Hematopoietic multipotent progenitor cell (in vitro differentiated cells): ENCODE results near the gene FEN1. TPM values are rescaled to one million over a fixed set of nuclear protein-coding genes. Genes with fewer than 3 reads are reported as not detected.

Experiments
- DNase-seq, 3 donors: peaks; one replicate each; pipeline ENCODE4 v3.0.0-alpha.2; 2011 to 2015; ENCODE audit warnings: low read depth in 2 of 3, low spot score in 2 of 3
- total RNA-seq: library from RNA; depleted of rRNA; stranded (reverse); fragments of >200 nt; gene quantifications from one replicate; pipeline ENCODE4 v1.2.3, GENCODE V29; 2012

The FEN1 gene
- total RNA-seq, 1 donor: 31.5 TPM

DNA sequence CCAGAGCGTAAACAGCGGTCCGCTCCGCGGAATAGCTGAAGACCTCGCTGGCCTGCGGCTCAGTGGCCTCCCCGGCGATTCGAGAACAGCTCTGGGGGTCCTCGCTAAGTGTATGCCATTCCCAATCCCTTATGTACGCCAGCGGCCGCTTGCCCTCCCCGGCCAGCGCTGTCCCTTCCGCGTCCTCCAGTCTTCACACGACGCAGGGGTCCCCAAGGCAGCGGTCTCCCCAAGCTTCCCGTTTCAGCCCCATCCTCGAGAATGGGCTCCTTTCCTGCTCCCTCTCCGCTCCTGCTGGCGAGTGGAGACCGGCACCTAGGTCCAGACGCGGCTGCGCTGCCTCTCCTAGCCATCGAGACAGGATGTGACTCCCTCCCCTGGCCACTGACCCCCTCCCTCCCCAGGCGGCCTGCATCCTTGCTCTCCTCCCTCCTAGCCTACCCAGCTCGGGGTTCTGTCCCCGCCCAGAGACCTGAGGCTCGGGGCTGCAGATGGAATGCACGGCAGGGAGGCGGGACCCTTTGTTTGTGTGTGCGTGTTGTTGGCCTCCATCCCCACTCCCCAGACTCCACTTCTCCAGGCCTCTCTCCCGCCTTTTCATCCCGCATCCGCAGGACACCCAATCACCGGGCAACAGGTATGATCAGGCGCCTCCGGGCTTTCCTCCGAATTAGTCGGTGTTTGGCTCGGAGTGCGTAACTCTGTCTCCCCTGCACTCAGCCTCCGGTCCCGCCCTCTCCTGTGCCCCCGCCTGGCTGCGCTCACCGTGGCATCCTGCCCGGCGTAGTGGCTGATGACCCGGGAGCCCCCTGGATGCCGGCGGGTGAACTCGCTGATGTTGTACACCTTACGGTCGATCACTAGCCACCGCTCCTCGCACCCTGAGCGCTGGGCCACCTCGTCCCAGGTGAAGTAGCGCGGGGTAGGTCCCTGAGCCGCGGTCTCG lies 23.4 kb downstream of the FEN1 start:
- DNase-seq: peak in 2 of 3 donors; percentile 83 to 86

DNA sequence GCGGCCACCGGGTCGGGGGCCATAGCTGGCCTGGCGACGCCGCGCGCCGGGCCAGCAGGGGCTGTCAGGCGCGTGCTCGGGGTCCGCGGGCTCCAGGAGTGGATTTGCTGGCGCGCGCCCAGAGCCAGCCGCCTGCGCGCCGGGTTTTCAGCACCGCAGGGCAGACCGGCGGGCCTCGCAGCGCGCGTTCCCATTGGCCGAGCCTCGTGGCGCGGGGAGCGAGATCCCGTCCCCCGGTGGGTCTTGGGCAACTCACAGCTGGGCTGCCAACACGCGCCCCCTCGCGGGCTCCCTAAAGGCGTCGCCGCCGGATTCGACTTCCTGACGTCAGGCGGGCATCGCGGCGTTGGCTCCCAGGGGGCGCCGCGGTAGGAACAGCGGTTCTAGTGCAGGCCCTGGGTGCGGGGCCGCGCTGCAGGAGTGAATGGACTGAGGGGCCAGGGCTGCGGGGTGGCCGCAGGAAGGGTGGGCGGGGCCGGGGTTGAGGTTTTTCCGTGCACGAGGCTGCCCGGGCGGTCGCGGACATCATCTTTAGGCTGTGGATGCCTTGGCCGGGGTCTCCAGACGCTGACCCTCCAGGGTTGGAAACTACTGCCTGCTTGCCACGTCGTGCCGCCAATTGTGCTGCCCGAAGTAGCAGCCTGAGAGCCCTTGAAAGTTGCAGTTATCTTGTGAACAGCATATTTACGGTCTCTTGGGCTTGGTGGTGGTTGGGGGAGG lies 24.2 kb downstream of the FEN1 start, which contains the start of gene FADS1:
Gene FADS1, minus strand, starts transcription at position 268 of the 720 bp plus-strand sequence. Its CDS starts 74 bp downstream, at position 194.
- DNase-seq: peak in 2 of 3 donors; percentile 97

GRCh38 chr11:61817471-61818202 lies 24.9 kb downstream of the FEN1 start:
- DNase-seq: no peak

DNA sequence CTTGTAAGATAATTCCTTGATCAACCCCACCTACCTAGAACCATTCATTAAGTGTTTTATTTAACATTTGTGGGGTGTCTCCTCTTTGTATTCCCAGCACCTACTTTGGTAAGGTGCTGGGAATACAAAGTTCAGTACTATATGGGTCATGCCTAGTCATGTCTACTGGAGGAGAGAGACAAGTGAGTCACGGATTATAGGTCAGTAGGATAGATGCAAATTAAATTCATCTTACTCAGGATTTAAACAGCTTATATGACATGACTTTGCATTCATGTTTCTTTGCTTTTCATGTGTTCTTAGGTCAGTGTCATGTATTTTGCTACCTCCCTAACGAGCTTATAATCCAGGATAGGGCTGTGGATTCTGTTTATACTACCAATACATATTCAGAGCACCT lies 27.5 kb downstream of the FEN1 start:
- no peak for DNase-seq

- peak in 2 of 3 donors; percentile 81 to 85 for DNase-seq
These were observed 34.3 kb downstream of the FEN1 start for GRCh38 chr11:61826930-61827570.

- peak in 2 of 3 donors; percentile 84 to 90 for DNase-seq
These were observed 35.1 kb downstream of the FEN1 start, which contains the start of gene FADS2 for GRCh38 chr11:61827571-61828378. Gene FADS2 (plus strand): TSS chr11:61828300. CDS start chr11:61828391, 91 bp downstream.

- no peak for DNase-seq
These were observed 35.6 kb downstream of the FEN1 start for GRCh38 chr11:61828379-61828628.

- DNase-seq: peak in 2 of 3 donors; percentile 54 to 63
These were observed 36.1 kb downstream of the FEN1 start for GRCh38 chr11:61828629-61829407.

DNA sequence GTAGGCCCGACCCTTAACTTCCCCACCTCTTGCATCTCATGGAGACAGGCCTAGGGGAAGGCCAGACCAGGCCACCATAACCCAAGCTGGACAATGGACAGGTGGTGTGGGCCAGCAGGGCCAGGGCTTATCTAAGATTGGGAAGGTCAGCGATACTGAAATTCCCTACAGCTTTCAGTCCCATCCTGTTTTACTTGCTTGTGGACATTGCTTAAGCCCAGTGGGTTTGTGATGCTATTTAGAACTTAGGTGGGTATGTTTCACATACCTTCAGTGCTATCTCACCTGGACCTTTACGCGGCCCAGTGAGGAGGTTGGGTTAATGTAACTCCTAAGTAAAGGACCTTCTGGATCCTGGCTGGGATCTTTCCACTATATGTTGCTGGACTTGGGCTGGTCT lies 37.1 kb downstream of the FEN1 start:
- DNase-seq: no peak

DNA sequence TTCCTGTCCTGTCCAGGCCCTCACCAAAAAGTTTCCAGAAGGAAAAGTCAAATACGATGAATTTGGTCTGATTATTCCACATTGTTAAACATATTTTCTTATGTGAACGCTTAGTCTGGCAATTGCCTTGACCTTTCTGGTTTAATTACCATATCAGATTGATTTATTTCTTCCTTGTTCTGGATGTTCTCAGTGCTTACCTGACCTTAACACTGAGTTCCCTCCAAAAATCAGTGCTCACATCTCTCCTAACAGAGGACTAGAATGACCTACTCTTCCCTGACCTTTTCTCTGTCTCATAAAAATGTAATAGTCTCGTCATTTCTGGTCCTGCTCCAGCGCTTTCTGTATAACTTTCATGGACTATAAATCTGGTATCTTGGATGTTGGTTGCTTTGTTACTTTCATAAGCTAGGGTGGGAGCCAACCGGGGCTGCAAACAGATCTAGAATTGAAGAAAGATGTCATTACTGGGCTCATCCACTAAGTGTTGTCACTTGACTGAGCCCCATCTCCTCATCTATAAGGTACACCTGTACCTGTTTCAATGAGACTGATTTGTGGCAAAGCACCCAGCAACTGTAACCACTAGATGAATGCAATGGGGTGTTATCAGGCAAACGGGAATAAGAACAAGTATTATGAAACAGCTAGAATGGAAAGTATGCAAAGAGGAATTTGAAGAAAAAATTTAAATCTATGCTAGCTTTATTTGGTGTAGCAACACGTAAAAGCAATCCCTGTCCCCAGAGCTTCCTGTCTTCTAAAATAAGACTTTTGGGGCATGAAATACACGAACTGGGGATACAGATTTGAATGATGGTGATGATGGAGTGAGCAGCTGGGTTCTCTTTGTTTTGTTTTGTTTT lies 37.8 kb downstream of the FEN1 start:
- no peak for DNase-seq

DNA sequence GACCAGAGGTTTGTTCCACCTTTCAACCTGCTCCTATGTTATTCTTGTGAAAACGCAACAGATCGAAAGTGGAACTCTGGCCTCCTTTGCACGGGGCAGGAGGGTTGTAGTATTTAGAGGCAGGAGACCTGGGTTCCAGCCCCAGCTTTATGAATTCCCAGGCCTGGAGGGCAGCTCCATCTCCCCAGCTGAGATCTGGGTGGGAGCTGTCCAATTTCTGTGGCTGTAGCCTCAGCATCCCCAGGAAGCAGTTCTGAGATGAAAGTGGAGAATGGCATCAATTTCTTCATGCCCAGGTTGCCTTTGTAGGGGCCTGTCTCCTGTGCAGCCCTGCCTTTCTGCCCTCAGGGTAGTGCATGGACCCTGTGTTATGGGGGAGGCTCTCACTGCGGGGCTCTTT lies 39.5 kb downstream of the FEN1 start:
- no peak for DNase-seq

DNA sequence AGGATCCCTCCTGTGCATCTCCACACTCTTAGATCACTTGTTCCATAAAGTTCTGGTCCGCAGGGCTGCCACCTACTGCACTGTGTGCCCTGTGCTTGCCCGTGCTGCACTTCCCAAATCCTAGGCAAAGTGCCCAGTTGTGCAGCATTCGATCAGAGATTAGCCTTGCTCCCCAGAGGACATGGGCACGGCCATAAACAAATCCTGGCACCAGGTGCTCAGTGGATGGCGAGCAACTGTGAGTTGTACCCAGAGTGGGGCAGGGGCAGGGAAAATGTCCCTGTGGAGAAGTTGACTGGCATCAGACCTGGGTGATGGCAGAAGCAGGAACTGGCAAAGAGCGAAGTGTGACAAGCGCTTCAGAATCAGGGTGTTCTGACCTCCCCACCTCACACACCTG lies 40.0 kb downstream of the FEN1 start:
- DNase-seq: no peak

DNA sequence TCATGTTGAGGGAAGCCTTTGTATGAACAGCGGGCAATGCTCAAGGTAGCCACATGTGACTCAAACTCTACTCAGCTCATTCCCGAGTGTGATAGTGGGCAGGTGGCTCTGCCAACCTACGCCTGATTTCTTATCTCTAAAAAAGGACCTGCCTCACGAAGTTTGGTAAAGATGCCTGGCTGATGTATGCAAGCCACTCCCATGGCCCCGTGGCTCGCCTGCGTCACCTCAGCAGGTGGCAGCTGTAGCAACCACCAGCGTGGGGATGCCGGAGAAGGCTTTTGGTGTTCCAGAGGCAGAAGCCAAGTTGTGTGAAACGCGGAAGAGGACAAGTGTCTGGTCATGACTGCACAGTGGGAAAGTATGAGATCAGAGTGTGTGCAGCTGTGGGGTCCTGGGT lies 40.8 kb downstream of the FEN1 start:
- no peak for DNase-seq

DNA sequence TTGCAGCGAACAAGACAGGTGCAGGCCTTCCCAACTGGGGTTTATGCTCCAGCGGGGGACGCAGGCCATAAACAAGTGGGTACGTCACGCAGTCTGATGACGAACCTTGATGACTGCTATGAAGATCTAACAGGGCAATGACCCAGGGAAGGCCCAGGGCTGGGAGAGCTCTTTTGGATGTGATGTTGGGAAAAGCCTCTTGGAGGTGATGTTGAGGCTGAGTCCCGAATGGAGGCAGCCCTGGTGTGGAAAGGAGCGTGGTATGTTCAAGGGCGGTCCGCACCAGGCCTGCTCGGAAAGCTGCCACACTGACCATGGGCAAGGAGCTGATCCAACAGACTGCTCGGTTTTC lies 41.2 kb downstream of the FEN1 start:
- no peak for DNase-seq

DNA sequence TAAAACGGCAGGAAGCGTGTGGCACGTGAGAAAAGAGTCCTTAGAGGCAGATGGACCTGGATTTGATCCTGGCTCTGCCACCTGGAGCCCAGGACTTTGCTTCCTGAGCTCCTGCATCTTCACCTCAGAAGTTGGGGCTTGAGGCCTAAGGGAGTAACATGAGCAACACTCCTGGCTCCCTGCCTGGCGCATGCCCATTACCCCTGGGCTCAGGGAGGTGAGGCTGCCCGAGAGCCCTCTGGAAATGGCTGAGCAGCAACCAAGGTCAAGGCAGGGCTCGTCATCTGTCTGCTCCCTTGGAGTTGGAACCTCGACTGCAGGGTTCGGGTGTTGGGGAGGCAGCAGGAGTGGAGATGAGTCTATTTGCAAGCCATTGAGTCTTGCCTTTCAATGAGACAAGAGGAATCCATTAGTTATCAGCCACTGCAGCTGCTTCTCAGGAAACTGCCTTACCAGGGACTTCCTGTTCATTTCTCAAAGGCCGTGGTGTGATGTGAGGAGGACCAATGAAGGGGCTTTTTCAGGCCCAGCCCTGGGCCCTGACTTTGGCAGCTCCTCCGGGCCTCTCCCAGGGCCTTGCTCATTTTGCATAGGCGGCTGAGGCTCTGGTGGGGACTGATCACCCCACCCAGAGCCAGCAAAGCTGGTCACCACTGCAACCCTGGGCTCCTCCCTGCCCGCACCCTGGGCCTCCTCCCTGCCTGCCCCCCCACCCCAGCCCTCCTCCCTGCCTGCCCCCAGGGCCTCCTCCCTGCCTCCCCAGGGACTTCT lies 41.8 kb downstream of the FEN1 start:
- DNase-seq: peak in 2 of 3 donors; percentile 96 to 99

DNA sequence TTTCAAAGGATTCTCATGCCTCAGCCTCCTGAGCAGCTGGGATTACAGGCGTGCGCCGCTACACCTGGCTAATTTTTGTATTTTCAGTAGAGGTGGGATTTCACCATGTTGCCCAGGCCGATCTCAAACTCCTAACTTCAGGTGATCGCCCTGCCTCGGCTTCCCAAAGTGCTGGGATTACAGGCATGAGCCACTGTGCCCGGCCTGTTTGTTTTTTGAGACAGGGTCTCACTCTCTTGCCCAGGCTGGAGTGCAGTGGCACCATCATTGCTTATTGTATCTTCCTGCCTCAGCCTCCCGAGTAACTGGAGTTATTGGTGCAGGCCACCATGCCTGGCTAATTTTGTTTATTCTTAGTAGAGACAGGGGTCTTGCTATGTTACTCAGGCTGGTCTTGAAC lies 43.5 kb downstream of the FEN1 start:
- DNase-seq: no peak

GRCh38 chr11:61837411-61838005 lies 44.8 kb downstream of the FEN1 start:
- DNase-seq: no peak
